ENCODE data around the gene NFE2L2. TPM values are rescaled to one million over a fixed set of nuclear protein-coding genes. Genes with fewer than 3 reads are reported as not detected.
"Not testable (repeated sequence)": the region's sequence is repeated elsewhere in the genome, so short reads cannot be mapped to it uniquely, and the experiment has no call there.

The NFE2L2 gene
- total RNA-seq, 1 donor from 2014 or later: 66.5 TPM

DNA sequence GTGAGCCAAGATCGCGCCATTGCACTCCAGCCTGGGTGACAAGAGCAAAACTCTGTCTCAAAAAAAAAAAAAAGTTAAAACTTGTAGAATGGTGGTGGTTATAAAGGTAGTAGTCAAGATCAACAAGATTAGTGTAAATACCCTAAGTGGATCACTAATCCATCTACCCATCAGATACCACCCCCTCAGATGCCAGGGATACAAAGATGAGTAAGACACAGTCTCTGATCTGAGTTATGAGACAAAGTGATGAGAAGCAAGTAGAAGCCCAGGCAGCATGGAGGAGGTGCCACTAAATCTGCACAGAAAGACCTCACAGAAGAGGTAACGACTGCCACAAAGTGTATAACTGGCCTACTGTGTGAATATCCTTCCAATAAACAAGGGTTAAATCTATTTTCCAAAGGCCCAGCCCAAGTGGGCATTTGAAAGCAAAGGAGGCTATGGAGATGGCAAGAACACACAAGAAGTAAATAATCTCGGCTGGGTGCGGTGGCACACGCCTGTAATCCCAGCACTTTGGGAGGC, 20.2 kb downstream of the NFE2L2 start:
- no peak for DNase-seq (ENCODE audit: low spot score)
- intact Hi-C loops (cut with DNase I): no loop called here

DNA sequence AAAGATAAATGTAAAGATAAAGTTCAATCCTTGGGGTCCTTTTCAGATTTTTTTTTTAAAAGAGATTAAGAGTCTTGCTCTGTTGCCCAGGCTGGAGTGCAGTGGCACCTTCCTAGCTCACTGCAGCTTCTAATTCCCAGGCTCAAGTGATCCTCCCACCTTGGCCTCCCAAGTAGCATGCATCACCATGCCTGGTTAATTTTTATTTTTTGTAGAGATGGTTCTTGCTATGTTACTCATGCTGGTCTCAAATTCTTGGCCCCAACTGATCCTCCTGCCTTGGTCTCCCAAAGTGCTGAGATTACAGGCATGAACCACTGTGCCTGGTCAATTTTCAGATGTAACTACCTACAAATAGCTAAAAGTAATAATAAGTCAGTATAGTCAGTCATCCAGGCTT, 21.1 kb downstream of the NFE2L2 start:
- intact Hi-C loops (cut with DNase I): no loop called here
- no peak for DNase-seq (ENCODE audit: low spot score)

DNA sequence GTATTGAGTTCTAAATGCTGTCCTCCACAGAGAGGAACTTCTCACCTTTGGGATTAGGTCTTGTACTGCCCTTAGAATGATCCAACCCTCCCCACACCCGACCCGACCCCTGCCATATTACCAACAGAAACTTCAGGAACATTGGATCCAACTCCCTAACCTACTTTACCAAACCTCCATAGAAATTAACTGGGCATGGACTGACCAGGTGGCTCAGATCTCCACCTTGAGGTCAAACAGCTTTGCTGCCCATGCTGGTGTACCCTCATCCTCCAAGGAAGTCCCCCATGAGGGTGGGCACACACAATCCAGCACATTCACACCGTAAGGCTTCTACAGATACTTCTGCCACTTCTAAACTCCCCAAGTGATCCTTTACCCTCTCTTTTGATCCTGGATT, 21.5 kb downstream of the NFE2L2 start:
- intact Hi-C loops (cut with DNase I): no loop called here
- no peak for DNase-seq (ENCODE audit: low spot score)

DNA sequence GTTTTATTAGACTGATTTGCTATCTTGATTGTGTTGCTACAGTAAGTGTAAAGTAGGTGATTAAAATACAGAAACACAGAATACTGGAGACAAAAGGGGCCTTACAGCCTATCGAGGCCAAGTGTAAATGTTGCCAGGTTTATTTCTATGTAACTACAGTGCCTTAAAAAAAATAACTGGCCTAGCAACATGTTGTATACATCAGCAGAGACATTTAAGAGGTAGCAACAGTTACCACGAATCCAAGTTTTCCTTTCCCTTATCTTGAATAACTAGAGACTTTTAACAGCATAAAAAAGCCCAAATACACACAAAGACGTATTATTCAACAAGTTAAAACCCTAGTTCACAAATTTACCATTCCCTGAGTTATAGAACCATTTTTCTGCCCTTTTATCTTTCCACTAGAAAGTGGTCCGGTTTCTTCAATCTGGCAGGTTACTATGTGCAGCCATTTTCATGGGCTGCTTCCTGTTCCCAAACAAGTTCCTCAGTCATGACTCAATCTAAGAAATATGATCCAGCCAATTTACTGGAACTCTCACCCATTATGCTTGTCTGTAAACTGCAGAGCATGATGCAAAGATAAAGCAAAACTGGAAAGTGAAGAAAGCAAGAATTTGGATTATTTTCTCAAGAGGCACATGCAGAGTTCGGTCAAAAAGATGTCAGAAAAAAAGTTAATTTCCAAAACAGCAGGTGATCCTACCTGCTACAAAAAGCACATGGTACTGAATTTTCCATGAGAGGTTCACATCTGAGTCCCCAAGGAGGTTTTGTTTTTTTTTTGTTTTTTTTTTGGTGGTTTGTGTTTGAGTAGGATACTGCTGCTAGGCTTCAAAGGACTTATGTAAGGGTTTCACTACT, 22.2 kb downstream of the NFE2L2 start:
- DNase-seq (ENCODE audit: low spot score): no peak
- intact Hi-C loops (cut with DNase I): loop anchor here (1.0 kb wide), 1 partner anchor 21 kb away; no protein-coding TSS in a partner anchor

DNA sequence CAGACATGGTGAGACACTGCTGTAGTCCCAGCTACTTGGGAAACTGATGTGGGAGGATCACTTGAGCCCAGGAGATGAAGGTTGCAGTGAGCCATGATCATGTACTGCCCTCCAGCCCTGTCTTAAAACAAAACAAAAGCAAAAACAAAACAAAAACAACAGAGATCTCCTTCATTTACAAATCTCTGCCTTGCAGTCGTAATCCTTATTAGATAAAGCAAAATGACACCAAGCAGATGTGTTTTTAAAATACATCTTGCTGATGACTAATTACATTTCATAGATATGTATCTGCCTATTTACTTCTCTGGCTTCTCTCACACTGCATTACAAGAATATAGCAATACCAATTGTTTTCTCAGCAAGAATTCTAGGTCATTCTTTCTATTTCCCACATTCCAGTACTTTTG, 22.8 kb downstream of the NFE2L2 start:
- intact Hi-C loops (cut with DNase I): loop anchor here (1.0 to 2.0 kb wide), 2 partner anchors 22 to 29 kb away; partner anchors contain the start of gene HNRNPA3
- no peak for DNase-seq (ENCODE audit: low spot score)

DNA sequence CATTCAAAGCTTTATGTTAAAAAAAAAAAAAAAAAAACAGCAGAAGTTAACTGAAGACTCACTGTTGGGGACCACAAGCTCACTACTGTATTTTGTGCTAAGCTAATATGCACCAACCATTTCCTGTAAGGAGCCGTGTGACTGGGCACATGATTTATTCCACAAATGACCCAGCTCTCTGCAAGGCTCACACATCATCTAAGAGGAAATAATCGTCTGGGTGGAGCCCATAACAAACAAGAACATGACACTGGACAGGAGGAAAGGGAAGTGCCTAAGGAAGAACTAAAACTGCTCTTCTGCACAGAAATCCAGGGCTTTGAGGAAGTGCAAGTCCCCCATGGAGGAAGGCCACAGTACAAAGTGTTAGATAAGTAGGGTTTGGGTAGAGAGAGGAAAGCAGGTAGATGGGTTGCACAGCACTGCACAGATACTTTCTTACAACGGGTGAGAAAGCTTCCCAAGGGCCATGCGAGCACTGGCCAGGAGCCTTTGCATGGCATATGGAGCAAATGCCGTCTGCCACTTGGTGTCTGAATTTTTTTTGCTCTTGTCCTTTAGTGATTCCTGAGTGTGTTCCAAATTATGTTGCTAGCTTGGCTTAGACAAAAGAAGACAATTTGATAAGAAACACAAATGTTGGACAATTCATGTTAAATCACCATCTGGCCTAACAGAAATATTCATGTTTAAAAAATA, 24.4 kb downstream of the NFE2L2 start:
- intact Hi-C loops (cut with DNase I): loop anchor here (2.0 kb wide), 1 partner anchor 27 kb away; the partner anchor contains the start of gene HNRNPA3
- no peak for DNase-seq (ENCODE audit: low spot score)

DNA sequence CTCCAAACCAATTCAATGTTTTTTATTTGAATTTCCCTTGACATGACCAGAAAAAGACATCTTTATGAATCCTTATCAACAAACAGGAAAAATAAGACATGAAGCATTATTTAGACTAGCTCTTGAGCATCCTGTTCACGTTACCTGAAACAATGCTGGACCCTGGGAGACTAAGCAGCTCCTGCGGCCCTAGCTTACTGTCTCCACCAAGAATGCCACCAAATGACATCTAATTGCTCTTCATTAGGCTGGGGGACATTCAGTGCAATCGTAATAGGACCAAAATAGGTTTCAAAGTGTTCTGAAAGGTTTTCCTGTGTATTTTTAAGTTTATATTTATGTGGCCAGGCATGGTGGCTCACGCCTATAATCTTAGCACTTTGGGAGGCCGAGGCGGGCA, 25.5 kb downstream of the NFE2L2 start:
- DNase-seq (ENCODE audit: low spot score): no peak
- intact Hi-C loops (cut with DNase I): no loop called here

DNA sequence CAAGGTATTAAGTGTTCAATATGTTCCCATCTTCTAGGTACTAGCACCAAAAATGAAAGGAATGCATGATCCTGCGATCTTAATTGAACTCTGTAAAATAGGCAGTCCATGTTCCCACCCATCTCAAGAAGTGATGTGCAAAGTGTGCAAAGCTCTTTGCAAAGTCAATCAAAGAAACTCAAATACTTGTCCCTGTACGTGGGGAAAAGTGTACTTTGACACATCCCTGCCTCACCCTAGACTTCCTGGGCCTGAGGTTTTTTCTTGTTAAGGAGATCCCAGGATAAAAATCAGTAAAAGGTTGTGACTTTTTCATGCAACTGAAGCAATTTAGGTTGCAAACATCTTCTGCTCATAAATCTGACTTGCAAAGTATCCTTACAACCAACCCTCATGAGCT, 26.6 kb downstream of the NFE2L2 start:
- DNase-seq (ENCODE audit: low spot score): no peak
- intact Hi-C loops (cut with DNase I): loop anchor here (2.0 kb wide), 1 partner anchor 25 kb away; no protein-coding TSS in a partner anchor

DNA sequence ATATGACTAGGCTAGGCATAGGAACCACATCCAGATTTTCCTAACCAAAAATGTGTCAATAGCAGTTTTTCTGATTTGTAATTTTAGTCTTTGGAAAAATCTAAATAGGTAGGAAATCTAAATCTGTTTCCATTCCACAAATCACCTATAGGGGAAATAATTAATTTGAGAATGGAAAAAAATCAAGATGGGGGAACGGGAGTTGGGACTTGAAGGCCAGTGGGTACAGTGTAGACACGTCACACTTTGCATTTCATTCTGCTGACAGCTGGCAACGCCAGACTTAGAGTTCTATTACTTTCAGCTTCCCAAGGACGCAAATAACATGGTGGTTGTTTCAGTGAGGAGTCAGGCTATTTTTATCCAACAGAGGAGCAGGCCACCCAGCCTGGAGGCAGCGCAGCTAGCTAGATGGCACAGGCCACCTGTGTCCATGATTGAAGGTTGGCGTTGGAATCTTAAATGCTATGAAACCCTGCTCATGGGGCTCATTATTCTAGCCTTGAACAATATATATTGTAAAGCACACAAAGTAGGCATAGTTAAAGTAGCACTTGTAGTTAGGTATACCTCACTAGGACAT, 28.6 kb downstream of the NFE2L2 start:
- intact Hi-C loops (cut with DNase I): loop anchor here (2.0 kb wide), 1 partner anchor 27 kb away; no protein-coding TSS in a partner anchor
- DNase-seq (ENCODE audit: low spot score): no peak

DNA sequence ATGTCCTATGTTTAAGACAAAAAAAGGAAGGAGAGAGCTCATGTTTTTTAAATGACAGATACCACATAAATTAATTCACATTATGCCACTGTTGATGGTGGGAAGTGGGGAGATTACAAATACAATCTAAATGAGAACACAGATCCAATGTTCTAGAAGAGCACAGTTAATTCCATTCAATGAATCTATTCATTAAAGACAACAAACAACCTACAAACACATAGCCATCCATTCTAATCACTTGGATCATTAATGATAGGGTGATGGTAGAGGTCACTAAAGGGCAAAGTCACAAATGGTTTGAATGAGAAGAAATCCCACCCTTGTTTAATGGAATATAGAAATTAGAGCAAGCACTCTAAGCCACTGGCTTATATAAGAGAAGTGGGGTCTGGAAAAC, 30.3 kb downstream of the NFE2L2 start:
- intact Hi-C loops (cut with DNase I): no loop called here
- DNase-seq (ENCODE audit: low spot score): no peak

DNA sequence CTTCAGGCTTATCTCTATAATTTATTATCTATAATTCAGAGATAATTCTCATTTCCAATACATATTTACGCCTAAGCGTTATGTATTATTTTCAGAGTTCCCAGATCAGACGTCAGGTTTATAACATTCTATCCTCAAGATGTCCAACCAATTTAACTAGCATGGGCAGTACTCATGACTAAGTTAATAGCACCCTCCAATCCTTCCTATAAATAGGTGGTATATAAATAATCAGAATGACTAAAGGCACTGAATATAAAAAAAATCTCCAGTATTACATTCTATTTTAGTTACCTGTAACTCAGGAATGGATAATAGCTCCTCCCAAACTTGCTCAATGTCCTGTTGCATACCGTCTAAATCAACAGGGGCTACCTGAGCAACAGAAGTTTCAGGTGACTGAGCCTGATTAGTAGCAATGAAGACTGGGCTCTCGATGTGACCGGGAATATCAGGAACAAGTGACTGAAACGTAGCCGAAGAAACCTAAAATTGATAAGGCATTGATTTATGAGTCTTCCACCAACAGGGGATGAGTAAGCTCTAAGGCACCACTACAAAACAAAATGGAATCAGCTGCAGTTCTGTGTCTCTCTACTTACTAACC, 32.3 kb downstream of the NFE2L2 start:
- intact Hi-C loops (cut with DNase I): no loop called here
- no peak for DNase-seq (ENCODE audit: low spot score)

DNA sequence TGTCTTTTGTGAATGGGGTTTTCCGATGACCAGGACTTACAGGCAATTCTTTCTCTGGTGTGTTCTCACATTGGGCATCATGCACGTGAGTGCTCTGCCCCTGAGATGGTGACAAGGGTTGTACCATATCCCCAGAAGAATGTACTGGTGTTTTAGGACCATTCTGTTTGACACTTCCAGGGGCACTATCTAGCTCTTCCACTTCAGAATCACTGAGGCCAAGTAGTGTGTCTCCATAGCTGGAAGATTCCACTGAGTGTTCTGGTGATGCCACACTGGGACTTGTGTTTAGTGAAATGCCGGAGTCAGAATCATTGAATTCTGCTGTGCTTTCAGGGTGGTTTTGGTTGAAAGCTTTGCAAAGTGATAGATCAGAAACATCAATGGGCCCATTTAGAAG, 33.3 kb downstream of the NFE2L2 start:
- DNase-seq (ENCODE audit: low spot score): no peak
- intact Hi-C loops (cut with DNase I): no loop called here

DNA sequence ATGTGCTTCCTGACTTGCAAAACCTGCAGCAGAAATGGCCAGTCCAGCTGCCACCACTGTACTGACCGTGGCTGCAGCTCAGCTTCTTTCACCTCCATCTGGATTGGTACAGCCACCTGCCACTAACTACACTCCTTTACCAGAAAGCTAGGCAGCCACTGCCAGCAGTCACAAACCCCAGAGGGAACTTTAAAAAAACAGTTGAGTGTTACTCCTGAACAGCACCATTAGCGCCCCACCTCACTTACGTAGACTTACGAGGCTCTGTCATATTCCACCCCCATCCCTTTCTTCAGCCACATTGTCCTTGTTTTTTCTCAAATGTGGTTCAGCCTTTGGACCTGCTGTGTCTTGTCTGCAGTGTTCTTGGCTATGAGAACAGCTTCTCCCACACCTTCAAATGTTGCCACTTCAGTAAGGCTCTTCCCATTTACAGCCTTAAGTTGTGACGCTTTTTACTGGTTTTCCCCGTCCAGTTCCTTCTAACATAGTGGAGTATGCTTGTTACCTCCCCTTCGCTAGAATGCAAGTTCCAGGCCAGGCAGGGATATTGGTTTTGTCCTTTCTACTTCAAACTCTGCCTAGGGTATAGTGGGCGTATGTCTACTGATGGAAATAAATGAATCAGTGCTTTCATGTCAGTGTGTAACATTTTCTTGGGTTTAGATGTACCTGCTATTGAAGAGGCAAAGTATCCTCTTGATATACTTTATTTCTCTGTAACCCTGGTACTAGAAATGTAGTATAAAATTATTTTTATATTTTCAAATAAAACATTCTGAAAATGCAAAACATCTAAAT, 34.9 kb downstream of the NFE2L2 start:
- intact Hi-C loops (cut with DNase I): no loop called here
- no peak for DNase-seq (ENCODE audit: low spot score)

DNA sequence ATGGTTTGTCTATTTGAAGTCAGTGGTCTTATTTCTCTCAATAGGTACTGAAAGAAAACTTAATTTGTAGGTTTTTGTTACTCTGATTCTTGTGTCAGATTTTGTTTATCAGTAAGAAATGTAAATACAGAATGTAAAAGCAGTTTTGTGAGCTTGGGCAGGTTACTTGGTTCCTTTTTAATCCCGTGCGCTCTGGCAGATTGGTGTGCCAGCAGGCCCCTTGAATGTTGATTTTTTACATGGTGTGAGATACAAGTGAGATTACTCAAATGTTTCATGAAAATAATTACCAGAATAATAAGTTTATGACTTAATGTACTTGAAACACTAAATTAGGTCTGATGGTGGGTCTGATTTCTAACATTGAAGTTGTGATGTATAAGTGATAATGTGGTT, 38.6 kb downstream of the NFE2L2 start:
- intact Hi-C loops (cut with DNase I): no loop called here
- DNase-seq (ENCODE audit: low spot score): no peak

DNA sequence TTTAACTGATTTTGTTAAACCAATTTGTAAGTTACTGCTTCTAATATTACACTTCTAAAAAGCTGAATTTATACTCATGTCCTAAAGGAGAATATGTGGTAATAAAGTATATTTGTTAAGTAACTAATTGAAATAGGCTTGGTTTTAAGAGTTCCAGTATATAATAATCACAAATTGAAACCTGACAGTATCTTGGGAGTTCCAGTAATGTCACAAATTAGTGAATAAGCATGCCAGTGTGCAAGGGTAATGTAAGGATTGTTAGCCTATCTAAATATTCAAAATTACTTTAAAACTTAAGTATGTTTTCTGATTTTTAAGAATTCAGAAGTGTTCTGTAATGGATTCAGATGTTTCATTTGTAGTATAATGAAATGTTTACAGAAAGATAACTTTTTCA, 41.1 kb downstream of the NFE2L2 start:
- DNase-seq (ENCODE audit: low spot score); intact Hi-C loops (cut with DNase I): not testable (repeated sequence)

DNA sequence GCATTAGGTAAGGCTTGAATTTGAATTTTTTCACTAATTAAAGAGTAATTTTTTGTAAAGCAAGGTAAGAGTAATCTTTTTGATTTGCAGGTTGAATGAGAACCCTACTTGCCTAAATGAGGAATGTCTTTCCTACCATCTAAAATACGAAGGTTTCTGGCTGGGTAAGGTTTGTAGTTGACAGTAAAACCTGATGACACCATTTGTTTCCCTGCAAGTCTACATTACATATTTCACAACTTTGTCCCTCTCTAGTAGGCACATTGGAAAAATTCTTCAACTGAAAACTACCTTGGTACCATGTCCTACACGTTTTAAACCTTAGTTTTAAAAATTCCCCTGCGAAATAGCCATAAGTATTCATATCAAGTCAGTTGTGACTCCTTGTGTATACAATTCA, 42.6 kb downstream of the NFE2L2 start:
- no peak for DNase-seq (ENCODE audit: low spot score)
- intact Hi-C loops (cut with DNase I): no loop called here

DNA sequence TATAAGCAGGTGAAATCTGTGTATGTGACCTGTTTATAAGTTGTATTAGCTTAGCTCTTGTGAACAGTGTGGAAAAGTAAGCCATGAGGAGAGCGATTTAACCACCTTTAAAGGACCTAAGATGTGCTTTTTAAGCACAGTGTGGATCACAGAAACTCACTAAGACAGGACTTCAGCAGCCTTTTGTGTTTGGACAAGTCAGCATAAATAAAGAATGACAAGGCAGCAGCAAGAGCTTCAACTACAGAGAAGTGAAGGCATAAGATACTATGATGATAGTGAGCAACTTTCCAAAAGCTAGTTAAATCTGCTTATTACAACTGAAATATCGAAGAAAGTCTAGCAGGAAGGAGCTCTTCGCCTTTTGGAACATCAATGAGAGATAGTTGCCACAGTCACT, 43.0 kb downstream of the NFE2L2 start:
- intact Hi-C loops (cut with DNase I): no loop called here
- DNase-seq (ENCODE audit: low spot score): no peak

DNA sequence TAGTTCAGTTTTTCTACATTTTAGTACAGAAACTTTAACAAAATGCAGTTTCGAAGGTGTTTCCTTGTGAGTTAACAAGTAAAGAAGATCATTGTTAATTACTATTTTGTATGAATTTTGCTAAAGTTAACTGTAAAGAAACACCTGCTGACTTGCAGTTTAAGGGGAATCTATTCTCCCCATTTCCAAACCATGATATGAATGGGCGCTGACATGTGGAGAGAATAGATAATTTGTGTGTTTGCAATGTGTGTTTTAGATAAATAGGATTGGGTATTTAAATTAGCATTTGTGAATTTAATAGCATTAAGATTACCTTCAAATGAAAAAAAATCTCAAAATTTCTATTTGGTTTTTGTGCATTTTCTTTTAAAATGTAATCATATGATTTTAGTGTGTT, 44.7 kb downstream of the NFE2L2 start:
- intact Hi-C loops (cut with DNase I); DNase-seq (ENCODE audit: low spot score): not testable (repeated sequence)

DNA sequence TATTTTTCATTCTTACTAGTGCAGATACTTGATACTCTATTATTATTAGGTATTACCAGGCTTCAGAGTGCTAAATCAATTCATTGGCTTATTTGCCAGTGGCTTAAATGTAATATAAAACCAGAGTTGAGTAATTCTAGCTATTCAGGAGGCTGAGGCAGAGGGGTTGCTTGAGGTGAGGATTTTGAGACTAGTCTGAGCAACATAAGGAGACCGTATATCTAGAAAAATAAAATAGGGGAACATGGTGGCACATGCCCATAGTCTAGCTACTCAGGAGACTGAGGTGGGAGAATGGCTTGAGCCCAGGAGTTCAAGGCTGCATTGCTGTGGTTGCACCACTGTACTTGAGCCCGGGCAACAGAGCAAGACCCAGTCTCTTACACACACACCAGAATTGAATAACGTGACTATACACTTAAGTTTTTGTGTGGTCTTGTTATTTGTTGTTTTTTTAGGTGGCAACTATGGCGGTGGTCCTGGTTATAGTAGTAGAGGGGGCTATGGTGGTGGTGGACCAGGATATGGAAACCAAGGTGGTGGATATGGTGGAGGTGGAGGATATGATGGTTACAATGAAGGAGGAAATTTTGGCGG, 47.2 kb downstream of the NFE2L2 start:
- no peak for DNase-seq (ENCODE audit: low spot score)
- intact Hi-C loops (cut with DNase I): no loop called here
